ENCODE data around the gene CTXN1. TPM values are rescaled to one million over a fixed set of nuclear protein-coding genes. Genes with fewer than 3 reads are reported as not detected.
"Not testable (repeated sequence)": the region's sequence is repeated elsewhere in the genome, so short reads cannot be mapped to it uniquely, and the experiment has no call there.

CTXN1 gene
- polyA plus RNA-seq, 3 donors from 2014 or later, result not detected

DNA sequence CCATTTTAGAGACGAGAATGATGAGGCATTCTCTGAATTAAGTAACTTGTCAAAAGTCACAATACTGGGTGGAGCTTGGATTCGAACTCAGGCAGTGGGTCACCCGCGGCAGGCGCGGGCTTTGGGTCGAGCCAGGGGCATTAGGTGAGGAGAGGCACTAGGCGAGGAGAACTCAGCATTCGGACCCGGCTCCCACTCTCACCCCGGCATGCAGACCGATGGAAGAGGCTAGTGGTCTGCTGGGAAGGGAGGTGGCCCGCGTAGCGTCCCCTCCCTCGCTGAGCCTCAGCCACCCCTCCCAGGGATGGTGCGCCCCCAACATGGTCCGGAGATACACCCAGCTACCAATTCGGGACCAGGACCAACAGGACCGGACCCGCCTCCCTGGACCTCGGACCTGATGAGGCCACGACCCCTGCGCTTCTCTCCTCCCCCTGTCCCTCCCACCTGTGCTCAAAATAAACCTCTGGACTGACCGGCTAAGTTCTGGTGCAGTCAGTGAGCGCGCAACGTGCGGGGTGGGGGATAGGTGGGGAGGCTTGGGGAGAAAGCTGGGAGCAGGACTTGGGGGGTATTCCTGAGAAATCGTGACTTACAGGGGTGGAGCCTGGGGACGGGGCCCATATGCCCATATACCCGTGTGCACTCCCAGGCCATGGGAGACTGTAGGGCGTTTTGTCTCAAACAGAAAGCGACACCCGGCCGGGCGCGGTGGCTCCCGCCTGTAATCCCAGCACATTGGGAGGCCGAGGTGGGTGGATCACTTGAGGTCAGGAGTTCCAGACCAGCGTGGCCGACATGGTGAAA, 7.1 kb downstream of the CTXN1 start:
- H3K27ac Mint-ChIP-seq, result peak overlapping the region in 3 of 6 donors; percentile 34 to 94 (median 49)
- peaks cover 29 to 37% of the 10 kb centered on the region in 2 donors for H3K4me1 Mint-ChIP-seq
- no peak for DNase-seq
- peaks cover 33 to 41% (median 38%) of the 10 kb centered on the region in 3 donors for H3K27me3 Mint-ChIP-seq (ENCODE audit: low read depth in 3 of 3)
- peaks cover 0 to 2% (median 0%) of the 10 kb centered on the region in 6 donors for H3K9me3 Mint-ChIP-seq
- no peaks in the 10 kb centered on the region for H3K36me3 Mint-ChIP-seq
- peak overlapping the region; percentile 30 to 97 (median 92) for H3K4me3 Mint-ChIP-seq

GRCh38 chr19:7918062-7918614, 7.8 kb downstream of the CTXN1 start:
- DNase-seq, H3K9me3 Mint-ChIP-seq, H3K36me3 Mint-ChIP-seq: not testable (repeated sequence)
- peaks cover 33 to 38% (median 37%) of the 10 kb centered on the region in 3 donors for H3K27me3 Mint-ChIP-seq (ENCODE audit: low read depth in 3 of 3)
- H3K4me3 Mint-ChIP-seq, result peak overlapping the region; percentile 33 to 68 (median 58)
- peak overlapping the region in 3 of 6 donors; percentile 23 to 68 (median 49) for H3K27ac Mint-ChIP-seq
- peaks cover 29 to 36% of the 10 kb centered on the region in 2 donors for H3K4me1 Mint-ChIP-seq

DNA sequence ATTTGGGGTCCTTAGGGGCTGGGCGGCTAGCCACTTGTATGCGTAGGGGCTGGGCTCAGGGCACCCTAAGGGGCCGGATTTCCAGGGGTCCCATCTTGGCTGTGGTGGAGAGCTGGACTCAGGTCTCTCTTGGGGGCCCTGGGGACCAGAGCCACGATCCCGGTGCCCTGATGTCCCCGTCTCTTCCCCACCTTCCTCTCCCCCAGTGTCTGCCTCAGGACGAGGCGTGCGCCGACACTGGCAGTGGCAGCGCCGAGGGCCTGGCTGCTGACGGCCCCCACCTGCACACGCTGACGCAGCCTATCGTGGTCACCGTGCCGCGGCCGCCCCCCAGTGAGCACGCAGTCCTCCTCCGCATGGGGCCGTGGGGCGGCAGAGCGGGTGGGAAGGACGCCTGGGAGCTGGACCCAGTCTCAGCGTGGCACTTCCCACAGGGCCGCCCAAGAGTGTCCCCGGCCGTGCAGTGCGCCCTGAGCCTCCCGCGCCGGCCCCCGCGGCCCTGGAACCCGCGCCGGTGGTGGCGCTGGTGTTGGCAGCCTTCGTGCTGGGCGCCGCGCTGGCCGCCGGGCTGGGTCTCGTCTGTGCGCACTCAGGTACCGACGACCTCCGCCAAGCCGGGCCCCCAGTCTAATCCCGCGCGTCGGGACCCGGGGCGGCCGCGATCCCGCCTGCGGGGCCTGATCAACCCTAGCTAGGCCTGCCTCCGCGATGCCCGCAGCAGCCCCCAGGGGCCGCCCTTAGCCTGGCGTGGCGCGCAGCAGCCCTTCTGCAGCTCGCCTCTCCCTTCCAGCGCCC, 8.5 kb downstream of the CTXN1 start:
- peaks cover 0 to 2% (median 0%) of the 10 kb centered on the region in 6 donors for H3K9me3 Mint-ChIP-seq
- H3K4me3 Mint-ChIP-seq, result peak overlapping the region; percentile 69 to 91 (median 80)
- H3K36me3 Mint-ChIP-seq, result peaks cover 0 to 5% (median 4%) of the 10 kb centered on the region in 3 donors
- H3K27ac Mint-ChIP-seq, result peak overlapping the region in 5 of 6 donors; percentile 68 to 86 (median 78)
- H3K4me1 Mint-ChIP-seq, result peaks cover 29 to 34% of the 10 kb centered on the region in 2 donors
- DNase-seq, result peak; percentile 47 to 51 (median 47)
- peaks cover 33 to 41% (median 38%) of the 10 kb centered on the region in 3 donors for H3K27me3 Mint-ChIP-seq (ENCODE audit: low read depth in 3 of 3)

DNA sequence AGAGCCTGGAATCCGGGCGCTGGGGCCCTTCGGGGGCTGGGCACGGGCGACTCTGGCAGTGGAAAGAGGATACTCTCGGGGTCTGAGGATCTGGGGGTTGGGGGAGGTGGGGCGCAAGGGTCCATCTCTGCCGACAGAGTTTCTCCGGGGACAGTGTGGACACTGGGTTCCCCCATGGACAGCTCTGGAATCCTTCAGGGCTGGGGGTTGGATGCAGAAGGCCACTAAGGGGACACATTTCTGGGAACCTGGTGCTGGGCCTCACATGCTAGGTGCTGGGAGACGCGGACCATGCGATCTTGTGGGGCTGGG, 9.0 kb downstream of the CTXN1 start:
- Mint-ChIP-seq H3K27ac (peak overlapping the region in 5 of 6 donors; percentile 66 to 86 (median 78)), H3K4me1 (peaks cover 29 to 30% of the 10 kb centered on the region in 2 donors), H3K4me3 (peak overlapping the region; percentile 69 to 91 (median 80)), H3K27me3 (ENCODE audit: low read depth in 3 of 3) (peaks cover 36 to 40% (median 39%) of the 10 kb centered on the region in 3 donors), H3K9me3 (peaks cover 0 to 2% (median 0%) of the 10 kb centered on the region in 6 donors), H3K36me3 (peaks cover 0 to 6% (median 5%) of the 10 kb centered on the region in 3 donors)
- DNase-seq, result no peak

DNA sequence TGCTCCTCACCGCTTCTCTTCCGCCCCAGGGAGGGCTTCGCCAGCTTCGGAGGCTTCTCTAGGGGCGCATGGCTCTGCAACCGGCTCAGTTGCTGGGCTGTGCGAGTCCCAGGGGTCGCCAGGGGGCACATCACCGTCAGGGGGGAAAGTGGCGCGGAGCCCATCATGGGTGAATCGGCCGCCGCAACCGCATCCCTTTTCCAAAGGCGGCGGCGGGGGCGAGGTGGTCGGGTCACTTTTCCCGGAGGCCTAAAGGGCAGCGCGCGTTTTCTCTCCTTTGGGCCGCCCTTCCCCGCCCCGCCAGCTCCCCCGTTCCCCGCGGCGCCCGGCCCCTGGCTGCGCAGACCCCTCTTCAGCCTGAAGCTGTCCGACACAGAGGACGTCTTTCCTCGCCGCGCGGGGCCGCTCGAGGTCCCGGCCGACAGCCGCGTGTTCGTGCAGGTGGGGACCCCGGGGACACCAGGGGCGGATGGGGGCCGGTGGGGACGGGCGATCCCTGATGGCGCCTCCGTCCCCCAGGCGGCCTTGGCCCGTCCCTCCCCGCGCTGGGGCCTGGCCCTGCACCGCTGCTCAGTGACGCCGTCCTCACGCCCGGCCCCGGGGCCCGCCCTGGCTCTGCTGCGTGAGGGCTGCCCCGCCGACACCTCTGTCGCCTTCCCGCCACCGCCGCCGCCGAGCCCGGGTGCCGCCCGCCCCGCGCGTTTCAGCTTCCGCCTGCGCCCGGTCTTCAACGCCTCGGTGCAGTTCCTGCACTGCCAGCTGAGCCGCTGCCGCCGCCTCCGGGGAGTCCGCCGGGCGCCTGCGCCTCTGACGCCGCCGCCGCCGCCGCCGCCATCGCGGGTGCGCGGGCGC, 9.6 kb downstream of the CTXN1 start:
- DNase-seq, result peak; percentile 70 to 77 (median 71)
- Mint-ChIP-seq H3K9me3 (peaks cover 0 to 3% (median 0%) of the 10 kb centered on the region in 6 donors), H3K27ac (peak overlapping the region in 2 of 6 donors; percentile 11 to 72), H3K4me3 (peak overlapping the region; percentile 33 to 68 (median 59)), H3K4me1 (peaks cover 26 to 28% of the 10 kb centered on the region in 2 donors), H3K36me3 (peaks cover 0 to 9% (median 7%) of the 10 kb centered on the region in 3 donors), H3K27me3 (ENCODE audit: low read depth in 3 of 3) (peaks cover 36 to 40% (median 40%) of the 10 kb centered on the region in 3 donors)

DNA sequence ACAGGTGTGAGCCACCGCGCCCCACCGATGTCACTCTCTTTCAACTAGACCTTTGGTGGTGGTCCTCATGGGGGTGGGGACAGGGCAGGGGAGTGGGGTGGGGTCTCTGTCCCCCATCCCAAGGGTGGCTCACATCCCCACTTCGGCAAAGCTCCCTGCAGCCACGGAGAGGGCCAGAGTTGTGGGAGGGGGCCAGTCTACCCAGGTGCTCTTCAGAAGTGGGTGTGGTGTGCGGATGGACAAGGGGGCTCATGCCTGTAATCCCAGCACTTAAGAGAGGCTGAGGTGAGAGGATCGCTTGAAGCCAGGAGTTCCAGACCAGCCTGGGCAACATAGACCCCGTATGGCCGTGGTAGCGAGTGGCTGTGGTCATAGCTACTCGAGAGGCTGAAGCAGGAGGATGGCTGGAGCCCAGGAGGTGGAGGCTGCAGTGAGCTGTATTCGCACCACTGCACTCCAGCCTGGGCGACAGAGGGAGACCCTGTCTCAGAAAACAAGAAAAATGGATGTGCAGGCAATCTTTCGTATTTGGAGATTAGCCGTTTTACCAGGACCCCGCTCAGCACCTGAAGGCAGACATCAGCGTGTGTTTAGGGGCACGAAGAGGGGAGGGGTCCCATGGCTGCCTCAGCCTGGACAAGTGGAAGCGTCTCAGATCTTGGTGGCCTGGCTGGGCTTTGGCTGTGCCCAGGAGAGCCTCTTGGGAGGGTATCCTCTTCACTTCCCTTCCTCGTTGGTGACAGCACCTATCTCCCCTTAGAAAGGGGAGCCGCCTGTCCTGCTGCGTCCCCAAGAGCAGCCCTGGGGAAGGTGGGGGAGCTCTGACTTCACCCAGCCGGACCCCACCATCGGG, 10.5 kb downstream of the CTXN1 start:
- peak overlapping the region in 3 of 6 donors; percentile 11 to 61 (median 46) for H3K27ac Mint-ChIP-seq
- DNase-seq, result no peak
- H3K4me1 Mint-ChIP-seq, result peaks cover 20 to 21% of the 10 kb centered on the region in 2 donors
- H3K27me3 Mint-ChIP-seq (ENCODE audit: low read depth in 3 of 3), result peaks cover 34 to 43% (median 40%) of the 10 kb centered on the region in 3 donors
- peak overlapping the region; percentile 53 to 68 (median 59) for H3K4me3 Mint-ChIP-seq
- H3K9me3 Mint-ChIP-seq, result peaks cover 0 to 5% (median 0%) of the 10 kb centered on the region in 6 donors
- H3K36me3 Mint-ChIP-seq, result peaks cover 0 to 10% (median 8%) of the 10 kb centered on the region in 3 donors

DNA sequence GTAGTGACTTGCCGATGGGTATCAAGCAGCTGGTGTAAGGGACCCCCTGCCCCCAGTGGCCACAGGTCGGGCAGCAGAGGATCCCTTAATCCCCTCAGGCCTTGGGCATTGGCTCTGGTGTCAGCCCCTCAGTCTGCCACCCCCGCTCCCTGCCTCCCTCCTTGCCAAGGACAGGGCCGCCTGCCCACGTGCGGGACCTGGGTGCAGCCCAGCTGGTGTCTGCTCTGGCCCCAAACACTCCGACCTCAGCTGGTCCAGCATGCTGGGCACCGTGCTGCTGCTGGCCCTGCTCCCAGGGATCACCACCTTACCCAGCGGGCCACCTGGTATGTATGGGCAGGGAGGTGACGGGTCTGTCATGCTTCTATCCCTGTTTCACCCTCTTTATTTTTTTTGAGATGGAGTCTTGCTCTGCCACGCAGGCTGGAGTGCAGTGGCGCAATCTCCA, 11.3 kb downstream of the CTXN1 start, which contains the start of gene TGFBR3L:
Gene TGFBR3L, plus strand, starts transcription at position 233 of the 448 bp plus-strand sequence.
- no peak for DNase-seq
- Mint-ChIP-seq H3K4me3 (peak within 1 kb of the TSS; percentile 53 to 68 (median 59)), H3K9me3 (peaks cover 0 to 5% (median 0%) of the 10 kb centered on the region in 6 donors), H3K4me1 (peaks cover 15% of the 10 kb centered on the region in 2 donors), H3K36me3 (peaks cover 0 to 10% (median 8%) of the 10 kb centered on the region in 3 donors), H3K27ac (peak within 1 kb of the TSS in 3 of 6 donors; percentile 46 to 61 (median 50)), H3K27me3 (ENCODE audit: low read depth in 3 of 3) (peaks cover 30 to 37% (median 34%) of the 10 kb centered on the region in 3 donors)

DNA sequence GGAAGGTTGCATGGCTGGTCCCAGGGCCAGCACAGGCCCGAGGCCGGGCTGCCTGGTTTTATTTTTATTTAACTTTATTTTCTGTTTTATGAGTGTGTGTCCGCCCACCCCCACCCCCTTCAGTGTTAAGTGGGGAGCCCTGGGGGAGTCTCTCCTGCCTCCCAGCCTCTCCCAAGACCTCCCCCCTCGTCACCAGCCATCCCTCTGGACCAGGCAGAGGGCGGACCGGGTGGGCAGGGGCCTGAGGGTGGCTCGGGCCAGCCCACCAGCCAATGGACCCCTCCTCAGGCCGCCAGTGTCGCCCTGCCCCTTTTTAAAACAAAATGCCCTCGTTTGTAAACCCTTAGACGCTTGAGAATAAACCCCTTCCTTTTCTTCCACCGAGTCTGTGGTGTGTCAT, 11.8 kb downstream of the CTXN1 start:
- H3K4me1 Mint-ChIP-seq, result peaks cover 13 to 15% of the 10 kb centered on the region in 2 donors
- H3K27me3 Mint-ChIP-seq (ENCODE audit: low read depth in 3 of 3), result peaks cover 29 to 34% (median 30%) of the 10 kb centered on the region in 3 donors
- peak overlapping the region in 1 of 6 donors; percentile 50 for H3K27ac Mint-ChIP-seq
- H3K4me3 Mint-ChIP-seq, result peak overlapping the region in 1 of 5 donors; percentile 7
- peaks cover 0 to 10% (median 8%) of the 10 kb centered on the region in 3 donors for H3K36me3 Mint-ChIP-seq
- peaks cover 0 to 5% (median 0%) of the 10 kb centered on the region in 6 donors for H3K9me3 Mint-ChIP-seq
- no peak for DNase-seq

DNA sequence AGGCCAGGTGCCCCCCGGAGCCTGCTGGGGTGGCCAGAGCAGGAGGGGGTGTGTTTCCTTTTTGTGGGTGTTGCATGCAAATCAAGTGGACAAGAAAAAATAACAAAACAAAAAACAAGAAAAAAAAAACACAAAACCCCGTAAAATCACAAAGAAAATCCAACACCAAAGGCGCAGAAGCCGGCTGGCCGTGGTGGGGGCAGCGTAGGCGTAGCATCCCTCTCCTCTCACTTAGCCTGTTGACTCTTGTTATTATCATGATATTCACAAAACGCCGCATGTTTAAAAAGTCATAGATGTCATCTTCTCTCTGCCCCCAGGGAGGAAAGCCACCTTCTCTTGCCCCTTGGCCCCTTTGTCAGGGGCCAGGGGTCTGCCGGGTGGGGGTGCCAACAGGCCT, 12.3 kb downstream of the CTXN1 start:
- peaks cover 13 to 15% of the 10 kb centered on the region in 2 donors for H3K4me1 Mint-ChIP-seq
- H3K27me3 Mint-ChIP-seq (ENCODE audit: low read depth in 3 of 3), result peaks cover 26 to 31% (median 31%) of the 10 kb centered on the region in 3 donors
- no peak for DNase-seq
- H3K27ac Mint-ChIP-seq, result no peak overlapping the region
- peaks cover 0 to 10% (median 8%) of the 10 kb centered on the region in 3 donors for H3K36me3 Mint-ChIP-seq
- peaks cover 0 to 5% (median 0%) of the 10 kb centered on the region in 6 donors for H3K9me3 Mint-ChIP-seq
- no peak overlapping the region for H3K4me3 Mint-ChIP-seq

DNA sequence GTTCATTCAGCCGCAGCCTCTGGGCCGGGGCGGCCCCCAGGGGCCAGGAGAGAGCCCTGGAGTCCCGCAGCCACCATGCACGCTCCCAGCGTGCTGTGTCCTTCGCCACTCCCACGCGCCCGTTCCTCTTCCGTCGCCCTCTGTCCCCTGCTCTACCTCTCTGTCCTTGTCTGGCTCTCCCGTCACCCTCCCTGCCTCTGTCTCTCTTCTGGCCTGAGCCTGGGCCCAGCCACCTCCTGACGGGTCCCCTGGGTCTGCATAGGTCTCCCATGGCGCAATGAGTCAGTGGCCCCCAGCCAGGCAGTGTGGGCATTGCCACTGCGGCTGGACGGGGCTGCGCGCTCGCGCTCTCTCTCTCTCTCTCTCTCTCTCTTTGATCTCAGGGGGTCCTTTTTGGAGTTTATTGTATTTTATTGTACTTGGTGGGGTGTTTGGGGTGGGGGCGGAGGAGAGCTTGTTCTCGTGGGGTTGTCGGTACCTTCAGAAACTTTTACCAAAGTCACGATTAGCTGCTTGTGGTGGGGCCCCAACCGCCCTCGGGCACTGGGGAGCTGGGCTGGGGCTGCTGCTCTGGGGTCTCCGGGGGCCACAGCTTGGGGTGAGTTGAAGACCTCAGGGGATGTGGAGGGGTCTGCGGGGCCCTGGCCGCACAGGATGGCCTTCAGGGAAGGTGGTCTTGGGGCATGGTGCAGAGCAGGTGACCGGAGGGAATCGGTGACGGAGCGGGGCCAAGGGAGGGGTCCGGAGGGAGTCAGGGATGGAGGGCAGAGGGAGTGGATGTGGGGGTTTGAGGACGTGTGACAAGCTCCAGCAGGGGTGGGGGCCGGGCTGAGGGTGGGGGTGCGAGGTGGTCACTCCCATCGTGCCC, 13.0 kb downstream of the CTXN1 start:
- DNase-seq, result peak in 1 of 3 donors; percentile 0
- no peak overlapping the region for H3K4me3 Mint-ChIP-seq
- peak overlapping the region in 1 of 6 donors; percentile 71 for H3K27ac Mint-ChIP-seq
- H3K9me3 Mint-ChIP-seq, result peaks cover 0 to 5% (median 0%) of the 10 kb centered on the region in 6 donors
- H3K27me3 Mint-ChIP-seq (ENCODE audit: low read depth in 3 of 3), result peaks cover 20 to 30% (median 26%) of the 10 kb centered on the region in 3 donors
- peaks cover 13% of the 10 kb centered on the region in 2 donors for H3K4me1 Mint-ChIP-seq
- H3K36me3 Mint-ChIP-seq, result peaks cover 0 to 10% (median 8%) of the 10 kb centered on the region in 3 donors

DNA sequence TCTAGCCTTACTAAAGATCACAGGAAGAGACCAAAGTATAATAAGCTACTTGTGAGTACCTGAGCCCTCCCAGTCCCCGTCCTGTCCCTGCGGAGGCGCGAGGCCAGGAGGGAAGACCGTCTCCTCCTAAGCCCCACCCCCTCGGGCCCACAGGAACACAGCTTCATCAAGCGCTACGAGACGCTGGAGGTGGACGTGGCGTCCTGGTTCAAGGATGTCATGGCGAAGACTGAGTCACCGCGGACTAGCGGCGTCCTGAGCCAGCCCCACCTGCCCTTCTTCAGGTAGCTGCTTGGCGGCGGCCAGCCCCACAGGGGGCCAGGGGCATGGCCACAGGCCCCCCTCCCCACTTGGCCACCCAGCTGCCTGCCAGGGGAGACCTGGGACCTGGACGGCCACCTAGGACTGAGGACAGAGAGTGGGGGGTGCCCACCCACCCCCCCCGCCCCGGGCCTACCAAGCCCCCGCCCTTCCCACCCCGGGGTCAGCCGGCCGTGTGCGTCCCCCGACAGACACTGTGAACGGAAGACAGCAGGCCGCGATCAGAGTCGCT, 13.7 kb downstream of the CTXN1 start:
- H3K9me3 Mint-ChIP-seq, result peaks cover 0 to 5% (median 0%) of the 10 kb centered on the region in 6 donors
- no peak overlapping the region for H3K4me3 Mint-ChIP-seq
- peaks cover 13% of the 10 kb centered on the region in 2 donors for H3K4me1 Mint-ChIP-seq
- H3K27me3 Mint-ChIP-seq (ENCODE audit: low read depth in 3 of 3), result peaks cover 18 to 30% (median 24%) of the 10 kb centered on the region in 3 donors
- no peak for DNase-seq
- H3K36me3 Mint-ChIP-seq, result peaks cover 0 to 10% (median 10%) of the 10 kb centered on the region in 3 donors
- no peak overlapping the region for H3K27ac Mint-ChIP-seq

Measured in immature natural killer cell (primary cell).